ENCODE data around the gene UGDH. TPM values are rescaled to one million over a fixed set of nuclear protein-coding genes. Genes with fewer than 3 reads are reported as not detected.

The UGDH gene
- total RNA-seq, 3 donors from 2014 or later, result 68.3 to 134 (median 74.9) TPM

GRCh38 chr4:39455486-39455885 is 71.8 kb downstream of the UGDH start:
- H3K9me3 ChIP-seq, result no peaks in the 10 kb centered on the region
- H3K4me1 ChIP-seq, result peaks cover 0 to 9% of the 10 kb centered on the region in 2 donors
- no peak overlapping the region for H3K27ac ChIP-seq
- DNase-seq (ENCODE audit: low spot score in 2 of 2), result no peak
- no peak for TF ChIP-seq POLR2A (IDR thresholded peaks at IDR 0.05)
- no peak for TF ChIP-seq CTCF (IDR thresholded peaks at IDR 0.05)
- no peak for TF ChIP-seq POLR2AphosphoS5 (IDR thresholded peaks at IDR 0.05)
- no peaks in the 10 kb centered on the region for H3K27me3 ChIP-seq
- no peak overlapping the region for H3K4me3 ChIP-seq
- intact Hi-C loops (cut with DNase I; ENCODE audit: low total_unique reads), result no loop called here
- no peaks in the 10 kb centered on the region for H3K36me3 ChIP-seq

GRCh38 chr4:39453738-39454137 is 73.5 kb downstream of the UGDH start:
- Histone ChIP-seq H3K4me3 (no peak overlapping the region), H3K36me3 (no peaks in the 10 kb centered on the region), H3K4me1 (peaks cover 0 to 9% of the 10 kb centered on the region in 2 donors), H3K27ac (no peak overlapping the region), H3K9me3 (no peaks in the 10 kb centered on the region), H3K27me3 (no peaks in the 10 kb centered on the region)
- DNase-seq (ENCODE audit: low spot score in 2 of 2), result no peak
- TF ChIP-seq POLR2AphosphoS5 (IDR thresholded peaks at IDR 0.05) (no peak), CTCF (IDR thresholded peaks at IDR 0.05) (no peak), POLR2A (IDR thresholded peaks at IDR 0.05) (no peak)
- intact Hi-C loops (cut with DNase I; ENCODE audit: low total_unique reads), result no loop called here

- H3K4me1 ChIP-seq, result peaks cover 0 to 9% of the 10 kb centered on the region in 2 donors
- no peak for DNase-seq (ENCODE audit: low spot score in 2 of 2)
- no peak overlapping the region for H3K27ac ChIP-seq
- H3K27me3 ChIP-seq, result no peaks in the 10 kb centered on the region
- H3K4me3 ChIP-seq, result no peak overlapping the region
- no peaks in the 10 kb centered on the region for H3K9me3 ChIP-seq
- TF ChIP-seq CTCF (IDR thresholded peaks at IDR 0.05), result no peak
- TF ChIP-seq POLR2A (IDR thresholded peaks at IDR 0.05), result no peak
- no peak for TF ChIP-seq POLR2AphosphoS5 (IDR thresholded peaks at IDR 0.05)
- intact Hi-C loops (cut with DNase I; ENCODE audit: low total_unique reads), result no loop called here
- no peaks in the 10 kb centered on the region for H3K36me3 ChIP-seq
Measured at GRCh38 chr4:39452860-39453587, 74.2 kb downstream of the UGDH start.

GRCh38 chr4:39452153-39452859 is 74.9 kb downstream of the UGDH start:
- peaks cover 0 to 8% of the 10 kb centered on the region in 2 donors for H3K4me1 ChIP-seq
- no peak for DNase-seq (ENCODE audit: low spot score in 2 of 2)
- intact Hi-C loops (cut with DNase I; ENCODE audit: low total_unique reads), result no loop called here
- TF ChIP-seq CTCF (IDR thresholded peaks at IDR 0.05) (no peak), POLR2A (IDR thresholded peaks at IDR 0.05) (no peak), POLR2AphosphoS5 (IDR thresholded peaks at IDR 0.05) (no peak)
- no peaks in the 10 kb centered on the region for H3K27me3 ChIP-seq
- no peaks in the 10 kb centered on the region for H3K9me3 ChIP-seq
- no peak overlapping the region for H3K4me3 ChIP-seq
- H3K27ac ChIP-seq, result no peak overlapping the region
- H3K36me3 ChIP-seq, result no peaks in the 10 kb centered on the region

GRCh38 chr4:39451423-39452023 is 75.7 kb downstream of the UGDH start:
- H3K4me3 ChIP-seq, result no peak overlapping the region
- no peaks in the 10 kb centered on the region for H3K27me3 ChIP-seq
- no peaks in the 10 kb centered on the region for H3K36me3 ChIP-seq
- intact Hi-C loops (cut with DNase I; ENCODE audit: low total_unique reads), result no loop called here
- H3K9me3 ChIP-seq, result no peaks in the 10 kb centered on the region
- H3K4me1 ChIP-seq, result peaks cover 0 to under 1% of the 10 kb centered on the region in 2 donors
- TF ChIP-seq POLR2AphosphoS5 (IDR thresholded peaks at IDR 0.05) (no peak), POLR2A (IDR thresholded peaks at IDR 0.05) (no peak), CTCF (IDR thresholded peaks at IDR 0.05) (no peak)
- H3K27ac ChIP-seq, result no peak overlapping the region
- DNase-seq (ENCODE audit: low spot score in 2 of 2), result no peak

Data from breast epithelium (tissue), 4 donors.